Measurements from ENCODE around the gene INHBE. TPM values are rescaled to one million over a fixed set of nuclear protein-coding genes. Genes with fewer than 3 reads are reported as not detected.

The INHBE gene
- total and polyA plus RNA-seq, 2 of the 8 experiments (the other 6 are each of a cell fraction or from before 2014, with no cell fraction given), result 10.2 to 18.8 TPM

- TF ChIP-seq CHD7 (IDR thresholded peaks at IDR 0.05; ENCODE audit: insufficient replicate concordance, low read length), result no peak
- no peak for TF ChIP-seq NANOG (IDR thresholded peaks at IDR 0.05; ENCODE audit: insufficient read depth, low read depth, low read length, poor library complexity, severe bottlenecking)
- peak; percentile 29; the same call in 1 of the 2 replicates for TF ChIP-seq BACH1 (IDR thresholded peaks at IDR 0.05; ENCODE audit: low read length)
- no peak for TF ChIP-seq SUZ12 (IDR thresholded peaks at IDR 0.05; ENCODE audit: low read length)
- TF ChIP-seq POLR2AphosphoS5 (IDR thresholded peaks at IDR 0.05; ENCODE audit: low read depth, low read length), result peak; percentile 86
- no peak for TF ChIP-seq CTCF (IDR thresholded peaks at IDR 0.05; ENCODE audit: control extremely low read depth in 1 of 3, insufficient read depth in 1 of 3, low read depth in 1 of 3, low read length in 3 of 3)
- peak; percentile 68 for TF ChIP-seq TAF1 (IDR thresholded peaks at IDR 0.05; ENCODE audit: low read depth, low read length)
- TF ChIP-seq KDM4A (IDR thresholded peaks at IDR 0.05; ENCODE audit: low read depth, low read length, severe bottlenecking), result no peak
Observed at GRCh38 chr12:57430931-57431566, 24.1 kb upstream of the INHBE start, which contains the start of gene R3HDM2 (continued).
